ENCODE data around the gene FPR3.

The FPR3 gene

DNA sequence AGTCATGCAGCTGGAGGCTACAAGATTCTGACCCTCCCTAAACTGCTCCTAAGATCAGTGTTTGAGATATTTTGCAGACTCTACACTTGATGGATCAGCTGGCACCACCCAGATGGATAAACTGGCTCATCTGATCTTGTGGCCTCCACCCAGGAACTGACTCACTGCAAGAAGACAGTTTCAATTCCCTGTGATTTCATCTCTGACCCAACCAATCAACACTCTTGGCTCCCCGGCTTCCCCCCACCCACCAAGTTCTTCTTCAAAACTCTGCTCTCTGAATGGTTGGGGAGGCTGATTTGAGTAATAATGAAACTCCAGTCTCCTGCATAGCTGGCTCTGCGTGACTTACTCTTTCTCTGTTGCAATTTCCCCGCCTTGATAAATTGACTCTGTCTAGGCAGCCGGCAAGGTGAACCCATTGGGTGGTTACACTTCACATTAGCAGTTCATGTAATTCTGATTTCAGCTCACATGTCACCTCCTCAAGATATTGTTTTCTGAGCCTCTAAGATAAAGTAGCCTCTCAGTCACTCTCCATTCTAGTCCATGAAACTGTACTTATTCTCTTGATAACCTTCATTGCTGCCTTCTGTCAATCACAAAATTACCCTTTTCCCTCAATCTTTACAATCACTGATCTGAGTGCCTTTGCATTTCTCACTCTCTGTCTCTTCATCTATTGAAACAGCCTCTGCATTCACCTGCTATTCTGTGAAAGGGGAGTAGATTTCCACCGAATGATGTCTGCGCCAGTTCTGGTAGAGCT, 9.9 kb upstream of the FPR3 start:
- peak; percentile 32 for DNase-seq
- no peaks in the 10 kb centered on the region for H3K36me3 ChIP-seq (replicated peaks)
- TF ChIP-seq, protein P1, sequence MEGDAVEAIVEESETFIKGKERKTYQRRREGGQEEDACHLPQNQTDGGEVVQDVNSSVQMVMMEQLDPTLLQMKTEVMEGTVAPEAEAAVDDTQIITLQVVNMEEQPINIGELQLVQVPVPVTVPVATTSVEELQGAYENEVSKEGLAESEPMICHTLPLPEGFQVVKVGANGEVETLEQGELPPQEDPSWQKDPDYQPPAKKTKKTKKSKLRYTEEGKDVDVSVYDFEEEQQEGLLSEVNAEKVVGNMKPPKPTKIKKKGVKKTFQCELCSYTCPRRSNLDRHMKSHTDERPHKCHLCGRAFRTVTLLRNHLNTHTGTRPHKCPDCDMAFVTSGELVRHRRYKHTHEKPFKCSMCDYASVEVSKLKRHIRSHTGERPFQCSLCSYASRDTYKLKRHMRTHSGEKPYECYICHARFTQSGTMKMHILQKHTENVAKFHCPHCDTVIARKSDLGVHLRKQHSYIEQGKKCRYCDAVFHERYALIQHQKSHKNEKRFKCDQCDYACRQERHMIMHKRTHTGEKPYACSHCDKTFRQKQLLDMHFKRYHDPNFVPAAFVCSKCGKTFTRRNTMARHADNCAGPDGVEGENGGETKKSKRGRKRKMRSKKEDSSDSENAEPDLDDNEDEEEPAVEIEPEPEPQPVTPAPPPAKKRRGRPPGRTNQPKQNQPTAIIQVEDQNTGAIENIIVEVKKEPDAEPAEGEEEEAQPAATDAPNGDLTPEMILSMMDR (IDR thresholded peaks at IDR 0.05; ENCODE audit: low read depth, low read length, missing control alignments): no peak
- no peak overlapping the region for H3K4me3 ChIP-seq (ENCODE audit: low read depth, low read length)
- no peaks in the 10 kb centered on the region for H3K27me3 ChIP-seq (replicated peaks)
- no peak overlapping the region for H3K27ac ChIP-seq
- in situ Hi-C loops (cut with HindIII; ENCODE audit: low pct_ligation_motif_present, low sequenced_read_pairs): no loop called here

DNA sequence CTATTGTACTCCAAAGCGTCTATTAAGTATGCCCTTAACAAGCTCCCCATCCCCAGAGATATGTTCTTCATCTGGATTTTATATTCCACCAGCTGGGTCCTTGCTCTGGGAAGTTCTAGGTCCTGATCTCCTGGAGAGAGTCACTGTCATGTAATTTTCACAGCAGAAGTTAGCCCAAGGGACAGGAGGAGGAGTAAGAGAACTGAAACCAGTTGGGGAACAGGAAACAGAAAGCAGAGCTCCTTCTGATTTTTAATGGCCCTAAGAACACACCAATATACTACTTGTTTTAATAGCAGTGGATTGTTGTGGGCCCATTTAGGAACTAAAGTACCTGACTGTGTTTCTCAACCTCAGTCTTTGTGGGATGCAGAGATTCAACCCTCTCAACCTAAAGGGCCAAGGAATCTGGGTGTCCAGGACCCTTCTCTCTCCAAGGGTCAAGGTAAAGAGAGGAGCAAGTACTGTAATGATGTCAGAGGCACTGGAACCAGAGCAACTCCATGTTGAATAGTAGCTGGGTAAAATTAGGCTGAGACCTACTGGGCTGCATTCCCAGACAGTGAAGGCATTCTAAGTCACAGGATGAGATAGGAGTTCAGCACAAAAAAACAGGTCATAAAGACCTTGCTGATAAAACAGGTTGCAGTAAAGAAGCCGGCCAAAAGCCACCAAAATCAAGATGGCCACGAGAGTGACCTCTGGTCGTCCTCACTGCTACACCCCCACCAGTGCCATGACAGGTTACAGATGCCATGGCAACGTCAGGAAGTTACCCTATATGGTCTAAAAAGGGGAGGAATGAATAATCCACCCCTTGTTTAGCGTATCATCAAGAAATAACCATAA, 8.1 kb upstream of the FPR3 start:
- DNase-seq: no peak
- H3K27me3 ChIP-seq (replicated peaks): no peaks in the 10 kb centered on the region
- in situ Hi-C loops (cut with HindIII; ENCODE audit: low pct_ligation_motif_present, low sequenced_read_pairs): no loop called here
- no peaks in the 10 kb centered on the region for H3K36me3 ChIP-seq (replicated peaks)
- TF ChIP-seq, protein P1 (IDR thresholded peaks at IDR 0.05; ENCODE audit: low read depth, low read length, missing control alignments): no peak
- H3K27ac ChIP-seq: no peak overlapping the region
- no peak overlapping the region for H3K4me3 ChIP-seq (ENCODE audit: low read depth, low read length)

DNA sequence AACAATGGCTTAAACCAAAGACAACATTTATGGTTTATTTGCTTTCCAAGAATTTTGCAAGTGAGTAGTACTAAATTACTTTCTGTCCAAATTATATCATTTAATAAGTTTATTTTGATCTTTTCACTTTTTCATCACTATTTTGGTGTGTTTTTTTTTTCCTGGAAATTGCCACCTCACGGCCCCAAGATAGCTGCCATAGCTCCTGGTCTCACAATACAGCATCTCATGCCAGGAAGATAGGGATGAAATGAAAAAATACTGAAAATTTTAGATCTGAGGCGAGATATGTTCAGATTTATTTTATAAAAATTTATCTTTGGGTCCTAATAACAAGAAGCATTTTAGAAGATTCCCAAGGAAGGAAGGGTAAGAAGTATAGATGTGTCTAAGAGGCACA, 6.9 kb upstream of the FPR3 start:
- Histone ChIP-seq H3K27me3 (replicated peaks) (no peaks in the 10 kb centered on the region), H3K4me3 (ENCODE audit: low read depth, low read length) (no peak overlapping the region), H3K36me3 (replicated peaks) (no peaks in the 10 kb centered on the region), H3K27ac (no peak overlapping the region)
- TF ChIP-seq, protein P1 (IDR thresholded peaks at IDR 0.05; ENCODE audit: low read depth, low read length, missing control alignments): no peak
- in situ Hi-C loops (cut with HindIII; ENCODE audit: low pct_ligation_motif_present, low sequenced_read_pairs): no loop called here
- DNase-seq: no peak

DNA sequence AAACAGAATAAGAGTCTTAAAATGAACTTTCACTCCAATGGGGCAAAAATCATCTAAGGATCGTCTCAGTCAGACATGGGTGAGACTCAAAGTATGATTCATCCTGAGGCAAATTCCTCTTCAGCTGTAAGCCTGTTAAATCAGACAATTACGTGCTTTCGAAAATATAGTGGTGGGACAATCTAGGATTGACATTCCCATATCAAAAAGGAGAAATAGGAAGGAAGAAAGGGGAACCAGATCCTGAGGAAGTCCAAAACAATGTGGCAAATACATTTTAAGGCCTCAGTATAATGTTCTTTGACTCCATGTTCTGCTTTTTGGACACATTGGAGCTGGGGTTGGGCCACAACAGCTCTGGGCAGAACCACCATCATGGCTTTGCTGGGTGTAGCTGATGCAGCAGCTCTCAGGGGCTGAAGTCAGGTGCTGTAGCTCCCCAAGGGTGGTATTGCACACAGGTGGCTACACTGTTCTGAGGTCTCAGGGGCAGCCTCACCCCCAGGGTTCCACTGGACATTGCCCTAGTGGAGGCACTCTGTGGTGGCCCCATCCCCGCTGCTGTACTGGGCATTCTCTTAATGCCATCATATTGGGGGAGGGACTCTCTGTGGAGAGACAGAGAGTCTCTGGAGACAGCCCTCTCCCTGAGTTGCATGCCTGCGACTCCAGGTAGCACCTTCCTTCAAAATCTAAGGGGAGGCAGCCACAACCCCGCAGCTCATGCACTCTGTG, 5.7 kb upstream of the FPR3 start:
- Histone ChIP-seq H3K27ac (no peak overlapping the region), H3K27me3 (replicated peaks) (no peaks in the 10 kb centered on the region), H3K36me3 (replicated peaks) (no peaks in the 10 kb centered on the region), H3K4me3 (ENCODE audit: low read depth, low read length) (no peak overlapping the region)
- in situ Hi-C loops (cut with HindIII; ENCODE audit: low pct_ligation_motif_present, low sequenced_read_pairs): no loop called here
- DNase-seq: no peak
- TF ChIP-seq, protein P1 (IDR thresholded peaks at IDR 0.05; ENCODE audit: low read depth, low read length, missing control alignments): no peak

DNA sequence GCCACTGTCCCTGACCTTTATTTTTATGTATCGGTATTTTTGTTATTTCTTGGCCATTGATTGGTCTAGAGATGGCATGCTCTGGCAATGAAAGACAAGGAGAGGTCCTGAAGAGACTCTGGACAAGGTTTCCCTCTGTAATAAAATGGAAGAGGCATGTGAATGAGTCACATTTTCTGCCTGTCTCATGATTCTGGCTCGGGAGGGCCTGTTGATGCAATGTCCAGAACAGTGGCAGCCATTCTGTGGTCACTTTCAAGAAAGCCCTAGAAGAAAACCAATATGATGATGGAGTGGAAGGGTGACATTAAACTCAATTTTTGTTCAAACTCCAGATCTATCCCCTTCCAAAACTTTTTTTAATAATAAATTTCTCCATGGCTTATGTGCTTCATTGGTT, 2.0 kb upstream of the FPR3 start:
- H3K27ac ChIP-seq: no peak overlapping the region
- H3K27me3 ChIP-seq (replicated peaks): no peaks in the 10 kb centered on the region
- TF ChIP-seq, protein P1 (IDR thresholded peaks at IDR 0.05; ENCODE audit: low read depth, low read length, missing control alignments): no peak
- in situ Hi-C loops (cut with HindIII; ENCODE audit: low pct_ligation_motif_present, low sequenced_read_pairs): no loop called here
- no peak for DNase-seq
- no peaks in the 10 kb centered on the region for H3K36me3 ChIP-seq (replicated peaks)
- no peak overlapping the region for H3K4me3 ChIP-seq (ENCODE audit: low read depth, low read length)

All from brain microvascular endothelial cell (primary cell).